Stimulated activated CD4-positive, alpha-beta T cell treated with anti-CD3 and anti-CD28 coated beads, Interleukin-4, amount 100 ng/mL, for 24 hours (primary cell): Measurements from ENCODE around the gene ACADSB.

Experiments
- DNase-seq: peaks from one replicate; pipeline ENCODE4 v3.0.0-alpha.2; 2020

The ACADSB gene

GRCh38 chr10:123043409-123043925 lies 34.7 kb downstream of the ACADSB start:
- peak; percentile 38 for DNase-seq

- DNase-seq = no peak
Measured at GRCh38 chr10:123044391-123044790, 35.6 kb downstream of the ACADSB start.

GRCh38 chr10:123045961-123046731 lies 37.3 kb downstream of the ACADSB start:
- no peak for DNase-seq

- DNase-seq = no peak
Measured at GRCh38 chr10:123057968-123058367, 49.2 kb downstream of the ACADSB start.

- no peak for DNase-seq
Measured at GRCh38 chr10:123061865-123062264, 53.1 kb downstream of the ACADSB start.

GRCh38 chr10:123062726-123063125 lies 53.9 kb downstream of the ACADSB start:
- no peak for DNase-seq

- no peak for DNase-seq
Measured at GRCh38 chr10:123068087-123068853, 59.5 kb downstream of the ACADSB start.

GRCh38 chr10:123069246-123069986 lies 60.6 kb downstream of the ACADSB start:
- DNase-seq = no peak

- DNase-seq = no peak
Measured at GRCh38 chr10:123073187-123073586, 64.4 kb downstream of the ACADSB start.

- DNase-seq = no peak
Measured at GRCh38 chr10:123074215-123074614, 65.4 kb downstream of the ACADSB start.

- DNase-seq = no peak
Measured at GRCh38 chr10:123081896-123082295, 73.1 kb downstream of the ACADSB start.

GRCh38 chr10:123083811-123084210 lies 75.0 kb downstream of the ACADSB start:
- no peak for DNase-seq

- no peak for DNase-seq
Measured at GRCh38 chr10:123086281-123086680, 77.5 kb downstream of the ACADSB start.

GRCh38 chr10:123087348-123087747 lies 78.5 kb downstream of the ACADSB start:
- no peak for DNase-seq

- DNase-seq = no peak
Measured at GRCh38 chr10:123087786-123088185, 79.0 kb downstream of the ACADSB start.

- no peak for DNase-seq
Measured at GRCh38 chr10:123092635-123093414, 84.0 kb downstream of the ACADSB start.

GRCh38 chr10:123093489-123093888 lies 84.7 kb downstream of the ACADSB start:
- DNase-seq = no peak

- no peak for DNase-seq
Measured at GRCh38 chr10:123096452-123096851, 87.6 kb downstream of the ACADSB start.

- DNase-seq = no peak
Measured at GRCh38 chr10:123097039-123097438, 88.2 kb downstream of the ACADSB start.

GRCh38 chr10:123100030-123100762 lies 91.4 kb downstream of the ACADSB start:
- no peak for DNase-seq

GRCh38 chr10:123101872-123102271 lies 93.1 kb downstream of the ACADSB start:
- DNase-seq = no peak

GRCh38 chr10:123102673-123103072 lies 93.9 kb downstream of the ACADSB start:
- DNase-seq = no peak
